CD14-positive monocyte (primary cell): Measurements from ENCODE around the gene KCTD16. TPM values are rescaled to one million over a fixed set of nuclear protein-coding genes. Genes with fewer than 3 reads are reported as not detected.

ENCODE experiments used
- DNase-seq, 3 donors: peaks; one replicate each; pipeline ENCODE4 v3.0.0-alpha.2; 2011 to 2022
- H2AFZ ChIP-seq: 2 replicates; pipeline ENCODE4 v1.6.0; 2012; ENCODE audit warnings: mild to moderate bottlenecking, low read depth, low read length, inconsistent platforms; ENCODE audit not compliant: insufficient read depth, poor library complexity, severe bottlenecking
- H3K27ac ChIP-seq, 2 donors: 1 replicate in 1 of 2; 2 replicates in 1 of 2; pipeline ENCODE4 v1.5.1; 2012 to 2013; ENCODE audit warnings: low read length in 2 of 2, control low read depth in 1 of 2, inconsistent platforms in 1 of 2, low read depth in 1 of 2, mild to moderate bottlenecking in 1 of 2
- H3K27me3 ChIP-seq, 2 donors: one replicate each; pipeline versions ENCODE4 v1.6.0 to v1.6.1; 2011 to 2013; ENCODE audit warnings: low read length in 2 of 2; ENCODE audit not compliant: control insufficient read depth in 2 of 2, insufficient read depth in 2 of 2
- H3K36me3 ChIP-seq, 2 donors: replicated peaks in 1 of 2; 1 replicate in 1 of 2; 2 replicates in 1 of 2; pipeline versions ENCODE4 v1.5.1 to v1.6.1; 2012 to 2013; ENCODE audit warnings: low read length in 2 of 2, control low read depth in 1 of 2, inconsistent platforms in 1 of 2, mild to moderate bottlenecking in 1 of 2; ENCODE audit not compliant: insufficient read depth in 2 of 2, control insufficient read depth in 1 of 2
- H3K4me1 ChIP-seq, 2 donors: 1 replicate in 1 of 2; 2 replicates in 1 of 2; pipeline versions ENCODE4 v1.5.1 to v1.6.1; 2012 to 2013; ENCODE audit warnings: low read length in 2 of 2, control low read depth in 1 of 2, inconsistent platforms in 1 of 2, mild to moderate bottlenecking in 1 of 2, moderate library complexity in 1 of 2; ENCODE audit not compliant: insufficient read depth in 2 of 2, control insufficient read depth in 1 of 2
- H3K4me2 ChIP-seq: replicated peaks from 2 replicates; pipeline ENCODE3; 2012; ENCODE audit warnings: low read length, moderate library complexity, mild to moderate bottlenecking; ENCODE audit not compliant: poor library complexity, severe bottlenecking; ENCODE audit errors: extremely low read depth
- H3K4me3 ChIP-seq, 3 experiments: fragments of 200-600 bp in 1 of 3; sonication (generic) in 1 of 3; replicated peaks in 1 of 3; 1 replicate in 2 of 3; 2 replicates in 1 of 3; pipeline ENCODE4 v1.5.1; 2011 to 2013; ENCODE audit warnings: low read length in 3 of 3, mild to moderate bottlenecking in 3 of 3, control low read depth in 2 of 3, low read depth in 2 of 3, inconsistent platforms in 1 of 3, moderate library complexity in 1 of 3
- H3K79me2 ChIP-seq: 2 replicates; pipeline ENCODE4 v1.6.0; 2012; ENCODE audit warnings: mild to moderate bottlenecking, control low read depth, inconsistent platforms, low read length, moderate library complexity; ENCODE audit not compliant: insufficient read depth
- H3K9ac ChIP-seq: 2 replicates; pipeline ENCODE4 v1.6.0; 2017; ENCODE audit warnings: low read length, mild to moderate bottlenecking; ENCODE audit not compliant: insufficient read depth, poor library complexity, severe bottlenecking
- H3K9me3 ChIP-seq, 2 donors: replicated peaks in 1 of 2; 1 replicate in 1 of 2; 2 replicates in 1 of 2; pipeline versions ENCODE4 v1.5.1 to v1.6.1; 2012 to 2013; ENCODE audit warnings: low read length in 2 of 2, control low read depth in 1 of 2; ENCODE audit not compliant: control insufficient read depth in 1 of 2, insufficient read depth in 1 of 2
- H4K20me1 ChIP-seq: 2 replicates; pipeline ENCODE4 v1.6.0; 2012; ENCODE audit warnings: mild to moderate bottlenecking, low read length, control low read depth, moderate library complexity; ENCODE audit not compliant: insufficient read depth
- H3K27ac Mint-ChIP-seq, 7 donors: one replicate each; pipeline ENCODE4 v1.8.0; 2020; ENCODE audit warnings: mild to moderate bottlenecking in 7 of 7, mixed read lengths in 7 of 7, moderate library complexity in 6 of 7, inconsistent platforms in 2 of 7
- H3K27me3 Mint-ChIP-seq, 3 donors: one replicate each; pipeline ENCODE4 v1.8.0; 2021 to 2022; ENCODE audit warnings: low read depth in 3 of 3, mild to moderate bottlenecking in 3 of 3, mixed read lengths in 3 of 3, moderate library complexity in 3 of 3, inconsistent platforms in 1 of 3
- H3K36me3 Mint-ChIP-seq, 2 donors: one replicate each; pipeline ENCODE4 v1.8.0; 2020; ENCODE audit warnings: mixed read lengths in 2 of 2, inconsistent platforms in 1 of 2, mild to moderate bottlenecking in 1 of 2
- H3K4me1 Mint-ChIP-seq: one replicate; pipeline ENCODE4 v1.8.0; 2020; ENCODE audit warnings: mild to moderate bottlenecking, mixed read lengths
- H3K4me3 Mint-ChIP-seq, 2 donors: one replicate each; pipeline ENCODE4 v1.8.0; 2020; ENCODE audit warnings: mild to moderate bottlenecking in 2 of 2, mixed read lengths in 2 of 2, moderate library complexity in 1 of 2
- H3K9me3 Mint-ChIP-seq, 7 donors: one replicate each; pipeline ENCODE4 v1.8.0; 2020 to 2022; ENCODE audit warnings: mixed read lengths in 7 of 7, mild to moderate bottlenecking in 6 of 7, moderate library complexity in 6 of 7, inconsistent platforms in 2 of 7
- CTCF ChIP-seq: fragments of 200-600 bp; IDR thresholded peaks from one replicate; pipeline ENCODE4 v1.8.0; 2022; ENCODE audit warnings: antibody characterized with exemption, mild to moderate bottlenecking
- WGBS: methylation state at CpG from one replicate; pipeline ENCODE4 v1.1.5; 2013; ENCODE audit warnings: missing lambda C conversion rate; ENCODE audit not compliant: insufficient coverage; 5-methylcytosine and 5-hydroxymethylcytosine counted together
- intact Hi-C, 2 donors: fragments of 100-400 bp; cut with micrococcal nuclease; formaldehyde crosslinking; loops; one replicate each; pipeline versions ENCODE4 v1.15.0 to v1.15.1; 2023
- polyA plus RNA-seq, 3 donors: library from polyadenylated mRNA; depleted of rRNA in 1 of 3; unstranded in 2 of 3; stranded (reverse) in 1 of 3; fragments of 300-500 nt in 2 of 3; fragments of >200 nt in 1 of 3; fragmentation: Illumina TruSeq in 2 of 3; gene quantifications; 1 replicate in 2 of 3; 2 replicates in 1 of 3; pipeline ENCODE4 v1.2.3, GENCODE V29; 2012 to 2021

Gene KCTD16
- polyA plus RNA-seq, 3 donors = not detected

- H3K27me3 Mint-ChIP-seq = peaks cover 0 to 2% (median 0%) of the 10 kb centered on the region in 3 donors
- Histone ChIP-seq H3K9ac (no peak overlapping the region), H2AFZ (no peak overlapping the region), H3K4me1 (no peaks in the 10 kb centered on the region), H3K9me3 (peaks cover 0 to 6% of the 10 kb centered on the region in 2 donors), H3K36me3 (no peaks in the 10 kb centered on the region), H3K27me3 (no peaks in the 10 kb centered on the region), H3K27ac (no peak overlapping the region), H4K20me1 (no peaks in the 10 kb centered on the region), H3K4me3 (no peak overlapping the region), H3K79me2 (no peaks in the 10 kb centered on the region), H3K4me2 (no peak overlapping the region)
- H3K4me3 Mint-ChIP-seq = no peak overlapping the region
- H3K4me1 Mint-ChIP-seq = no peaks in the 10 kb centered on the region
- 100% methylated on average over 2 of the region's 4 CpGs for WGBS
- intact Hi-C loops = no loop called here
- no peak overlapping the region for H3K27ac Mint-ChIP-seq
- no peaks in the 10 kb centered on the region for H3K36me3 Mint-ChIP-seq
- TF ChIP-seq CTCF = no peak
- no peak for DNase-seq
- peaks cover 0 to 10% (median 5%) of the 10 kb centered on the region in 7 donors for H3K9me3 Mint-ChIP-seq
These were observed 262.6 kb downstream of the KCTD16 start for GRCh38 chr5:144433140-144433822.

DNA sequence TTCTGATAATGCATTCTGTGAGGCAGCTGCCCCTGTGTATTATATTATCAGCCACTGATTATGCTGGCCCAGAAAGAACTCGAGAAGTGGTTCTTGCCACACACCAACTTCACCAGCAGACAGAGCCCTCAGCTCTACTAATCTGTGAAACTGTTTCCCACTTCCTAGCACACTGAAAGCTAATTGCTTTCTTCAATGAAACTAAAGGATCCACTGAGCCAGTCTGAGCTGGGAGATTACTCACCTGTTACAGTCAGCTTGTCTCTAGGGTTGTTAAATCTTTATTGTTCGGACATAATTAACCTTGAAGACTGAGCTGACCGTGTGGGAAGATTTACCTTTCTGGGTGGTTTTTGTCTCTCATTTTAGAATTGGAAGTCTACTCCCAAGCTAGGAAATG is 263.2 kb downstream of the KCTD16 start:
- Mint-ChIP-seq H3K36me3 (no peaks in the 10 kb centered on the region), H3K4me3 (no peak overlapping the region), H3K9me3 (peaks cover 0 to 10% (median 5%) of the 10 kb centered on the region in 7 donors), H3K27ac (no peak overlapping the region), H3K4me1 (no peaks in the 10 kb centered on the region), H3K27me3 (peaks cover 0 to 2% (median 0%) of the 10 kb centered on the region in 3 donors)
- no peak for DNase-seq
- 90% methylated on average over 1 of the region's 3 CpGs for WGBS
- no peaks in the 10 kb centered on the region for H3K27me3 ChIP-seq
- no peak overlapping the region for H3K9ac ChIP-seq
- H3K4me1 ChIP-seq = no peaks in the 10 kb centered on the region
- intact Hi-C loops = no loop called here
- peaks cover 0 to 6% of the 10 kb centered on the region in 2 donors for H3K9me3 ChIP-seq
- H2AFZ ChIP-seq = no peak overlapping the region
- no peak overlapping the region for H3K4me3 ChIP-seq
- no peak overlapping the region for H3K27ac ChIP-seq
- no peaks in the 10 kb centered on the region for H3K79me2 ChIP-seq
- TF ChIP-seq CTCF = no peak
- H3K4me2 ChIP-seq = no peak overlapping the region
- no peaks in the 10 kb centered on the region for H4K20me1 ChIP-seq
- no peaks in the 10 kb centered on the region for H3K36me3 ChIP-seq
